A549 (cell line): ENCODE data around the gene OSCAR. TPM values are rescaled to one million over a fixed set of nuclear protein-coding genes. Genes with fewer than 3 reads are reported as not detected.

Experiments
- ATAC-seq, 2 experiments: fragments of 200-7000 bp in 1 of 2; fragments of >200 bp in 1 of 2; cut with Nextera tagmentation in 1 of 2; cut with Tn5 transposase in 1 of 2; 3 replicates each; pipeline versions ENCODE4 v1.8.0 to v1.9.1; 2018 to 2020; ENCODE audit warnings: mild to moderate bottlenecking in 1 of 2, moderate library complexity in 1 of 2
- CTCF ChIA-PET: fragments of 300-600 bp; sonication (Branson Sonifier 250); formaldehyde crosslinking; extraction: SDS; loops from one replicate; lab custom pipeline; 2021; ENCODE audit warnings: antibody characterized with exemption, inconsistent platforms; lab: Yijun Ruan, JAX
- POLR2A ChIA-PET: fragments of 350-600 bp; formaldehyde crosslinking; extraction: SDS; loops from one replicate; lab custom pipeline; 2021; ENCODE audit warnings: antibody characterized with exemption, inconsistent platforms; lab: Yijun Ruan, JAX
- DNase-seq, 2 experiments: peaks; one replicate each; pipeline versions ENCODE4 v3.0.0 to v3.0.0-alpha.2; 2011 to 2016; ENCODE audit warnings: low read depth in 1 of 2, low spot score in 1 of 2
- FAIRE-seq: peaks from 2 replicates; lab custom pipeline; 2011; peaks lifted over from hg19 to GRCh38; lab: Jason Lieb, UNC
- H3K27ac ChIP-seq, 2 experiments: fragments of >200 bp; sonication (Bioruptor Twin); formaldehyde crosslinking; 3 replicates each; pipeline ENCODE4 v1.5.1; 2016 to 2017
- H3K4me1 ChIP-seq: fragments of >200 bp; sonication (Bioruptor Twin); formaldehyde crosslinking; 3 replicates; pipeline ENCODE4 v1.6.1; 2016
- H3K4me2 ChIP-seq: fragments of >200 bp; sonication (Bioruptor Twin); formaldehyde crosslinking; 3 replicates; pipeline ENCODE4 v1.6.1; 2016
- H3K4me3 ChIP-seq: fragments of >200 bp; sonication (Bioruptor Twin); formaldehyde crosslinking; 3 replicates; pipeline ENCODE4 v1.5.1; 2016
- H3K9me3 ChIP-seq: fragments of >200 bp; sonication (Bioruptor Twin); formaldehyde crosslinking; 3 replicates; pipeline ENCODE4 v1.6.1; 2016
- BCL3 ChIP-seq: fragments of >200 bp; sonication (Bioruptor Twin); formaldehyde crosslinking; IDR thresholded peaks from 3 replicates; pipeline ENCODE4 v1.6.1; 2016
- CEBPB ChIP-seq, 2 experiments: fragments of >200 bp in 1 of 2; sonication (Bioruptor Twin) in 1 of 2; formaldehyde crosslinking in 1 of 2; IDR thresholded peaks; 2 replicates each; pipeline ENCODE4 v1.6.1; 2012 to 2016
- CHD2 ChIP-seq: fragments of 150-350 bp; IDR thresholded peaks from 2 replicates; pipeline ENCODE4 v1.6.1; 2014; ENCODE audit warnings: low read length; ENCODE audit not compliant: partially characterized antibody
- EHMT2 ChIP-seq: fragments of 200-600 bp; sonication (generic); IDR thresholded peaks from 2 replicates; pipeline ENCODE4 v1.6.1; 2016; ENCODE audit warnings: antibody characterized with exemption, low read depth, mild to moderate bottlenecking, moderate library complexity
- ESRRA ChIP-seq: fragments of 150-350 bp; IDR thresholded peaks from 2 replicates; pipeline ENCODE4 v1.6.1; 2014; ENCODE audit warnings: mild to moderate bottlenecking, low read length, borderline replicate concordance
- FOSB ChIP-seq: fragments of 250-450 bp; sonication (Bioruptor Pico); IDR thresholded peaks from 2 replicates; pipeline ENCODE4 v1.5.0; 2020; ENCODE audit warnings: mild to moderate bottlenecking, moderate library complexity
- FOXS1 ChIP-seq: fragments of 250-450 bp; sonication (Bioruptor Pico); IDR thresholded peaks from 2 replicates; pipeline ENCODE4 v1.5.0; 2020; ENCODE audit warnings: mild to moderate bottlenecking, moderate library complexity
- HDAC2 ChIP-seq: fragments of 200-600 bp; sonication (generic); IDR thresholded peaks from 2 replicates; pipeline ENCODE4 v1.6.1; 2016
- HMGXB4 ChIP-seq: fragments of 250-450 bp; sonication (Bioruptor Pico); IDR thresholded peaks from 2 replicates; pipeline ENCODE4 v1.5.0; 2021; ENCODE audit warnings: mild to moderate bottlenecking, moderate library complexity, borderline replicate concordance
- HOXB13 ChIP-seq: fragments of 250-450 bp; sonication (Bioruptor Pico); IDR thresholded peaks from 2 replicates; pipeline ENCODE4 v1.5.0; 2020; ENCODE audit warnings: low read depth, mild to moderate bottlenecking, moderate library complexity
- JUN ChIP-seq, 2 experiments: fragments of >200 bp; sonication (Bioruptor Twin); formaldehyde crosslinking; IDR thresholded peaks; 2 replicates in 1 of 2; 3 replicates in 1 of 2; pipeline ENCODE4 v1.6.1; 2016 to 2017
- MAX ChIP-seq: IDR thresholded peaks from 2 replicates; pipeline ENCODE4 v1.6.1; 2012
- MAZ ChIP-seq: fragments of 150-350 bp; IDR thresholded peaks from 2 replicates; pipeline ENCODE4 v1.6.1; 2014; ENCODE audit warnings: antibody characterized with exemption, low read depth, low read length, borderline replicate concordance
- NPAS2 ChIP-seq: fragments of 250-450 bp; sonication (Bioruptor Pico); IDR thresholded peaks from 2 replicates; pipeline ENCODE4 v1.8.0; 2022; ENCODE audit warnings: mild to moderate bottlenecking, moderate library complexity, borderline replicate concordance
- NR3C1 ChIP-seq: fragments of >200 bp; sonication (Bioruptor Twin); formaldehyde crosslinking; IDR thresholded peaks from 3 replicates; pipeline ENCODE4 v1.6.1; 2017
- PHF8 ChIP-seq: fragments of 200-600 bp; sonication (generic); IDR thresholded peaks from 2 replicates; pipeline ENCODE4 v1.6.1; 2016; ENCODE audit warnings: low read depth, mild to moderate bottlenecking, antibody characterized with exemption, moderate library complexity, borderline replicate concordance
- RCOR1 ChIP-seq: fragments of 150-350 bp; IDR thresholded peaks from 2 replicates; pipeline ENCODE4 v1.6.1; 2014; ENCODE audit warnings: antibody characterized with exemption, low read length, low read depth
- RFX5 ChIP-seq: fragments of 450-650 bp; IDR thresholded peaks from 2 replicates; pipeline ENCODE4 v1.7.1; 2014; ENCODE audit warnings: antibody characterized with exemption, mild to moderate bottlenecking, moderate library complexity
- SREBF2 ChIP-seq: fragments of 450-650 bp; IDR thresholded peaks from 2 replicates; pipeline ENCODE4 v1.6.1; 2014; ENCODE audit warnings: mild to moderate bottlenecking, moderate library complexity
- TP53 ChIP-seq: fragments of 250-450 bp; sonication (Bioruptor Pico); IDR thresholded peaks from 2 replicates; pipeline ENCODE4 v1.5.0; 2021; ENCODE audit warnings: mild to moderate bottlenecking, moderate library complexity
- ZC3H11A ChIP-seq: fragments of 450-650 bp; IDR thresholded peaks from 2 replicates; pipeline ENCODE4 v1.6.1; 2014; ENCODE audit warnings: antibody characterized with exemption, mild to moderate bottlenecking
- WGBS: methylation state at CpG from one replicate; pipeline ENCODE4 v1.1.6; 2017; ENCODE audit errors: missing lambda C conversion rate; 5-methylcytosine and 5-hydroxymethylcytosine counted together
- polyA plus RNA-seq, 4 experiments: library from polyadenylated mRNA; depleted of rRNA in 3 of 4; stranded (reverse); fragments of >200 nt; fragmentation: RNase III in 1 of 4; extraction: RNeasy Plus Mini Kit Qiagen cat#74134 plus additional on column Dnase treatment in 1 of 4; gene quantifications; 2 replicates in 3 of 4; 3 replicates in 1 of 4; pipeline ENCODE4 v1.2.3, GENCODE V29; 2011 to 2017
- TF ChIP-seq, protein P1 (sequence below): IDR thresholded peaks from 2 replicates; pipeline ENCODE4 v1.6.1; 2012; ENCODE audit warnings: low read depth, borderline replicate concordance
- TF ChIP-seq, protein P2 (sequence below): fragments of >200 bp; sonication (Bioruptor Twin); formaldehyde crosslinking; IDR thresholded peaks from 2 replicates; pipeline ENCODE4 v1.6.1; 2016

OSCAR gene
- polyA plus RNA-seq, 2 of the 4 experiments (the other 2 are of a cell fraction), result 0.26 to 0.28 TPM

DNA sequence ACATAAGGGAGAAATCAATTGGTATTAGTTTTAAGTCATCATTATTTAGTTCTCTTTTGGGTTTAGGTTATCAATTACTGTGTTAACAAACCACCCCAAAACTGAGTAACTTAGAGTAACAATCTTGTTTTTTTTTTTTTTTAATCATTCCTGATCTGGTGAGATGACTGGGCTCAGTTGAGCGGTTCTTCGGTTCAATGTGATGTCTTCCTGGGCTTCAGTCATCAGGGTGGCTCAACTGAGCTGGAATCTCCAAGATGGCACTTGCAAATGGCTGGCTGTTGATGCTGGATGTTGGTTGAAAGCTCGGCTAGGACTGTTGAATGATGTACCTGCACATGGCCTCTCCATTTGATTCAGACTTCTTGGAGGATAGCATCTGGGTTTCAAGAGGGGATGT, 16.2 kb downstream of the OSCAR start:
- ChIA-PET POLR2A (no interaction called here), CTCF (interaction anchor here (1.0 to 2.5 kb wide), 5 partner anchors 11 to 276 kb away, joined by 3 to 8 read pairs (median 4); no protein-coding TSS in a partner anchor)
- ATAC-seq, result no peak
- Histone ChIP-seq H3K4me3 (no peak overlapping the region), H3K27ac (no peak overlapping the region), H3K9me3 (peaks cover 40% of the 10 kb centered on the region), H3K4me2 (no peak overlapping the region), H3K4me1 (no peaks in the 10 kb centered on the region)
- 10% methylated on average over 3 of the region's 3 CpGs for WGBS
- no peak for DNase-seq
- no peak for FAIRE-seq
- TF ChIP-seq TP53 (CRISPR knock-in tag), result no peak
- TF ChIP-seq, protein P1, sequence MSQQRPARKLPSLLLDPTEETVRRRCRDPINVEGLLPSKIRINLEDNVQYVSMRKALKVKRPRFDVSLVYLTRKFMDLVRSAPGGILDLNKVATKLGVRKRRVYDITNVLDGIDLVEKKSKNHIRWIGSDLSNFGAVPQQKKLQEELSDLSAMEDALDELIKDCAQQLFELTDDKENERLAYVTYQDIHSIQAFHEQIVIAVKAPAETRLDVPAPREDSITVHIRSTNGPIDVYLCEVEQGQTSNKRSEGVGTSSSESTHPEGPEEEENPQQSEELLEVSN, result no peak
- no peak for TF ChIP-seq CHD2
- no peak for TF ChIP-seq PHF8

DNA sequence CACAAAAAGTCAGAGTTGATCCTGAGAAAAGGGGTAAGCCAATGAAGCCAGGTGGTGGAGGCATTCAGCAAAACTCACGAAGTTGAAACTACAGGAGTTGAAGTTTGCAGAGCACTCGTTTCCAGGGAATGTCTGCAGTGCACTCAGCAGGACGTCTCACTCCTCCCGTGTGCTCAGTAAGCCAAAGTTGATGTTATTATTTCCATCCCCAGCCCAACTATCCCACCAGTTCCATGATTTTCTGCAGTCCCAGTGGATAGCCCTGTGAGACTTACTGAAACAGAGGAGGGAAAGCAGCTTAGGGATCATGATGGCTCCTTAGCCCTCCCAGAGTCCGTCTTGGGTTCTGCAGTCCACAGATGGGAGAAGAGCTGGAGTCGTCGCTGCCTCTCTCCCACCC, 19.6 kb downstream of the OSCAR start, which contains the start of gene TARM1:
TSS of gene TARM1 (minus strand) at position 334 of the 400 bp plus-strand sequence. CDS start at position 309, 25 bp downstream.
- Histone ChIP-seq H3K9me3 (peaks cover 42% of the 10 kb centered on the region), H3K4me2 (no peak within 1 kb of the TSS), H3K4me3 (no peak within 1 kb of the TSS), H3K27ac (no peak within 1 kb of the TSS), H3K4me1 (no peaks in the 10 kb centered on the region)
- 37% methylated on average over 7 of the region's 7 CpGs for WGBS
- POLR2A ChIA-PET, result no interaction called here
- FAIRE-seq (no peak), DNase-seq (no peak), ATAC-seq (peak in 1 of 2 experiments; percentile 32; a peak in 2 of 6 replicates)
- TF ChIP-seq BCL3, result no peak
- TF ChIP-seq HDAC2, result no peak
- TF ChIP-seq NPAS2 (CRISPR knock-in tag), result no peak
- CTCF ChIA-PET, result no interaction called here

DNA sequence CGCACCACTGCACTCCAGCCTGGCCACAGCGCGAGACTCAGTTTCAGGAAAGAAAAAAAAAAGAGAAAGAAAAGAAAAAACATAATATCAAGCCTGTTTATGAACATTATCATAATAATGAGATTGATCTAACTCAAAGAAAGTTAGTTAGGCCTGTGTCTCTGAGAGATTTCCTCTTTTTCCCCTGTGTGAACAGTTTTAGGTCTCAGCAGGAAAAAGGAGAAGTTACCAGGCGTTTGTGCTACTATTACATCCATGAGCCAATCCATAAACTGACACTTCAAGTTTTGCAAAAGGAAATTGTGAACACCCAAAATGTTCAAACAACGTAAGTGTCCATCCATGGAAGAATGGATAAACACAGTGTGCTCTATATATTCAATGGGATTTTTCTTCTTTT, 23.3 kb downstream of the OSCAR start:
- no peak for ATAC-seq
- ChIA-PET POLR2A (no interaction called here), CTCF (interaction anchor here (1.3 kb wide), 1 partner anchor 10 kb away, joined by 4 read pairs; no protein-coding TSS in a partner anchor)
- 53% methylated on average over 5 of the region's 5 CpGs for WGBS
- DNase-seq, result no peak
- H3K27ac ChIP-seq, result no peak overlapping the region
- TF ChIP-seq FOSB (CRISPR knock-in tag), result no peak
- peaks cover 16% of the 10 kb centered on the region for H3K9me3 ChIP-seq
- H3K4me3 ChIP-seq, result no peak overlapping the region
- no peak for FAIRE-seq
- H3K4me2 ChIP-seq, result no peak overlapping the region
- no peaks in the 10 kb centered on the region for H3K4me1 ChIP-seq

- Histone ChIP-seq H3K9me3 (peaks cover 5% of the 10 kb centered on the region), H3K27ac (no peak overlapping the region), H3K4me1 (no peaks in the 10 kb centered on the region), H3K4me3 (no peak overlapping the region), H3K4me2 (no peak overlapping the region)
- ChIA-PET CTCF (interaction anchor here (0.9 to 1.3 kb wide), 2 partner anchors 15 to 191 kb away, joined by 3 to 4 read pairs; no protein-coding TSS in a partner anchor), POLR2A (no interaction called here)
- WGBS, result 52% methylated on average over 9 of the region's 9 CpGs
- FAIRE-seq (no peak), DNase-seq (no peak), ATAC-seq (no peak)
- TF ChIP-seq JUN (IDR thresholded peaks at IDR 0.05), result no peak
- TF ChIP-seq CEBPB (IDR thresholded peaks at IDR 0.05), result no peak
- TF ChIP-seq, protein P2, sequence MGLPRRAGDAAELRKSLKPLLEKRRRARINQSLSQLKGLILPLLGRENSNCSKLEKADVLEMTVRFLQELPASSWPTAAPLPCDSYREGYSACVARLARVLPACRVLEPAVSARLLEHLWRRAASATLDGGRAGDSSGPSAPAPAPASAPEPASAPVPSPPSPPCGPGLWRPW, result no peak
- no peak for TF ChIP-seq TP53 (CRISPR knock-in tag)
- TF ChIP-seq ZC3H11A, result no peak
- TF ChIP-seq RFX5, result no peak
- TF ChIP-seq MAX, result no peak
- TF ChIP-seq HOXB13, result no peak
- no peak for TF ChIP-seq FOXS1 (CRISPR knock-in tag)
- no peak for TF ChIP-seq MAZ
- TF ChIP-seq SREBF2, result no peak
- TF ChIP-seq HDAC2, result no peak
- TF ChIP-seq ESRRA, result no peak
- TF ChIP-seq NR3C1, result no peak
- no peak for TF ChIP-seq RCOR1
- TF ChIP-seq BCL3, result no peak
- TF ChIP-seq EHMT2, result no peak
- no peak for TF ChIP-seq HMGXB4
Measured at GRCh38 chr19:54074851-54075250, 25.8 kb downstream of the OSCAR start.
